Stimulated activated CD4-positive, alpha-beta T cell treated with anti-CD3 and anti-CD28 coated beads, Interleukin-12 subunit alpha, Interleukin-12 subunit beta, amount 100 ng/mL, for 4 hours (primary cell): Measurements from ENCODE around the gene DENND1A.
"Not testable (repeated sequence)": the region's sequence is repeated elsewhere in the genome, so short reads cannot be mapped to it uniquely, and the experiment has no call there.

Experiments
- DNase-seq: peaks from one replicate; pipeline ENCODE4 v3.0.0-alpha.2; 2020

The DENND1A gene

GRCh38 chr9:123861086-123861755 lies 68.7 kb downstream of the DENND1A start:
- DNase-seq = no peak

- no peak for DNase-seq
These were observed 69.3 kb downstream of the DENND1A start for GRCh38 chr9:123860603-123861002.

- DNase-seq = no peak
These were observed 77.5 kb downstream of the DENND1A start for GRCh38 chr9:123852403-123852802.

GRCh38 chr9:123851851-123852250 lies 78.1 kb downstream of the DENND1A start:
- no peak for DNase-seq

- DNase-seq = no peak
These were observed 81.4 kb downstream of the DENND1A start for GRCh38 chr9:123848447-123849085.

GRCh38 chr9:123846966-123847365 lies 83.0 kb downstream of the DENND1A start:
- DNase-seq = no peak

GRCh38 chr9:123843703-123844102 lies 86.2 kb downstream of the DENND1A start:
- DNase-seq = no peak

- no peak for DNase-seq
These were observed 94.1 kb downstream of the DENND1A start for GRCh38 chr9:123835821-123836220.

GRCh38 chr9:123834889-123835562 lies 94.9 kb downstream of the DENND1A start:
- no peak for DNase-seq

GRCh38 chr9:123834218-123834888 lies 95.6 kb downstream of the DENND1A start:
- no peak for DNase-seq

- no peak for DNase-seq
These were observed 96.9 kb downstream of the DENND1A start for GRCh38 chr9:123832858-123833650.

GRCh38 chr9:123832176-123832575 lies 97.8 kb downstream of the DENND1A start:
- no peak for DNase-seq

GRCh38 chr9:123828449-123828848 lies 101.5 kb downstream of the DENND1A start:
- DNase-seq = no peak

GRCh38 chr9:123825342-123826060 lies 104.4 kb downstream of the DENND1A start:
- no peak for DNase-seq

- DNase-seq = no peak
These were observed 106.6 kb downstream of the DENND1A start for GRCh38 chr9:123823194-123823947.

- DNase-seq = no peak
These were observed 108.3 kb downstream of the DENND1A start for GRCh38 chr9:123821619-123822018.

GRCh38 chr9:123820139-123820538 lies 109.8 kb downstream of the DENND1A start:
- no peak for DNase-seq

GRCh38 chr9:123816817-123817472 lies 113.0 kb downstream of the DENND1A start:
- DNase-seq = no peak

GRCh38 chr9:123815856-123816255 lies 114.1 kb downstream of the DENND1A start:
- not testable (repeated sequence) for DNase-seq

- DNase-seq = no peak
These were observed 115.4 kb downstream of the DENND1A start for GRCh38 chr9:123814496-123814895.

GRCh38 chr9:123812984-123813383 lies 116.9 kb downstream of the DENND1A start:
- DNase-seq = no peak
